Mesenchymal stem cell (in vitro differentiated cells and primary cell): ENCODE results near the gene IL18R1.
A peak's percentile ranks its signal among the peaks of the same experiment; 100 is the strongest.

Source experiments
- DNase-seq: peaks from one replicate; pipeline ENCODE4 v3.0.0-alpha.2; 2013
- H2AFZ ChIP-seq: one replicate; pipeline ENCODE4 v1.6.1; 2013; ENCODE audit warnings: low read depth, mild to moderate bottlenecking, control low read depth, inconsistent platforms, low read length, moderate library complexity
- H2AK5ac ChIP-seq: 2 replicates; pipeline ENCODE4 v1.6.1; 2013; ENCODE audit warnings: low read length, moderate library complexity, mild to moderate bottlenecking, inconsistent platforms; ENCODE audit not compliant: severe bottlenecking
- H2BK120ac ChIP-seq: one replicate; pipeline ENCODE4 v1.6.1; 2013; ENCODE audit warnings: low read depth, mild to moderate bottlenecking, inconsistent platforms, low read length, moderate library complexity
- H2BK12ac ChIP-seq, 2 experiments: one replicate each; pipeline ENCODE4 v1.6.1; 2013; ENCODE audit warnings: inconsistent platforms in 2 of 2, low read length in 2 of 2, mild to moderate bottlenecking in 2 of 2, moderate library complexity in 2 of 2, control low read depth in 1 of 2
- H2BK15ac ChIP-seq: one replicate; pipeline ENCODE4 v1.6.1; 2013; ENCODE audit warnings: mild to moderate bottlenecking, low read depth, inconsistent platforms; ENCODE audit not compliant: poor library complexity, severe bottlenecking
- H2BK5ac ChIP-seq: 2 replicates; pipeline ENCODE4 v1.6.1; 2013; ENCODE audit warnings: low read depth, mild to moderate bottlenecking, low read length, control low read depth, inconsistent platforms; ENCODE audit not compliant: poor library complexity, severe bottlenecking
- H3K14ac ChIP-seq, 2 experiments: one replicate each; pipeline ENCODE4 v1.6.1; 2013; ENCODE audit warnings: inconsistent platforms in 2 of 2, low read length in 2 of 2, control low read depth in 1 of 2, mild to moderate bottlenecking in 1 of 2, moderate library complexity in 1 of 2
- H3K18ac ChIP-seq, 2 experiments: one replicate each; pipeline ENCODE4 v1.6.1; 2013; ENCODE audit warnings: inconsistent platforms in 2 of 2, low read length in 2 of 2, control low read depth in 1 of 2, low read depth in 1 of 2, mild to moderate bottlenecking in 1 of 2
- H3K23ac ChIP-seq, 2 experiments: one replicate each; pipeline ENCODE4 v1.6.1; 2013; ENCODE audit warnings: inconsistent platforms in 2 of 2, low read length in 2 of 2, mild to moderate bottlenecking in 2 of 2, moderate library complexity in 2 of 2, control low read depth in 1 of 2
- H3K27ac ChIP-seq: 2 replicates; pipeline ENCODE4 v1.5.1; 2013; ENCODE audit warnings: mild to moderate bottlenecking, moderate library complexity, low read length, control low read depth, inconsistent platforms; ENCODE audit not compliant: poor library complexity, severe bottlenecking
- H3K27me3 ChIP-seq, 2 experiments: 2 replicates each; pipeline versions ENCODE4 v1.6.1 to v1.7.0; 2013; ENCODE audit warnings: low read length in 2 of 2, mild to moderate bottlenecking in 2 of 2, moderate library complexity in 2 of 2, control low read depth in 1 of 2, inconsistent platforms in 1 of 2; ENCODE audit not compliant: control insufficient read depth in 1 of 2, insufficient read depth in 1 of 2
- H3K36me3 ChIP-seq, 2 experiments: 2 replicates each; pipeline versions ENCODE4 v1.6.1 to v1.7.0; 2013; ENCODE audit warnings: low read length in 2 of 2, control low read depth in 1 of 2, inconsistent platforms in 1 of 2, low read depth in 1 of 2, mild to moderate bottlenecking in 1 of 2; ENCODE audit not compliant: insufficient read depth in 2 of 2, control insufficient read depth in 1 of 2
- H3K4ac ChIP-seq, 2 experiments: one replicate each; pipeline ENCODE4 v1.6.1; 2013; ENCODE audit warnings: inconsistent platforms in 2 of 2, low read length in 2 of 2, mild to moderate bottlenecking in 2 of 2, moderate library complexity in 2 of 2, control low read depth in 1 of 2, low read depth in 1 of 2
- H3K4me1 ChIP-seq: 2 replicates; pipeline ENCODE4 v1.6.1; 2013; ENCODE audit warnings: low read depth, low read length, control low read depth; ENCODE audit not compliant: control insufficient read depth, insufficient read depth
- H3K4me2 ChIP-seq: 2 replicates; pipeline ENCODE4 v1.6.1; 2013; ENCODE audit warnings: low read length, mild to moderate bottlenecking, inconsistent platforms; ENCODE audit not compliant: poor library complexity, severe bottlenecking
- H3K4me3 ChIP-seq, 2 experiments: 2 replicates each; pipeline versions ENCODE4 v1.5.1 to v1.7.0; 2013; ENCODE audit warnings: low read length in 2 of 2, mild to moderate bottlenecking in 2 of 2, control low read depth in 1 of 2, low read depth in 1 of 2; ENCODE audit not compliant: insufficient read depth in 1 of 2
- H3K79me1 ChIP-seq: replicated peaks from 2 replicates; pipeline ENCODE4 v1.6.1; 2013; ENCODE audit warnings: mild to moderate bottlenecking, control low read depth, low read length, inconsistent platforms; ENCODE audit not compliant: poor library complexity, severe bottlenecking
- H3K9ac ChIP-seq: 2 replicates; pipeline ENCODE4 v1.7.0; 2013; ENCODE audit warnings: mild to moderate bottlenecking, low read length, moderate library complexity
- H3K9me3 ChIP-seq: 2 replicates; pipeline ENCODE4 v1.7.0; 2013; ENCODE audit warnings: mild to moderate bottlenecking, low read length; ENCODE audit not compliant: control insufficient read depth
- H4K8ac ChIP-seq: one replicate; pipeline ENCODE4 v1.6.1; 2013; ENCODE audit warnings: inconsistent platforms, mild to moderate bottlenecking, low read length, moderate library complexity
- H4K91ac ChIP-seq: one replicate; pipeline ENCODE4 v1.6.1; 2013; ENCODE audit warnings: mild to moderate bottlenecking, low read length, inconsistent platforms
- whole genome bisulfite sequencing: methylation state at CpG from one replicate; pipeline ENCODE4 v1.1.7; 2013; ENCODE audit warnings: mixed read lengths; 5-methylcytosine and 5-hydroxymethylcytosine counted together

The IL18R1 gene

GRCh38 chr2:102418421-102418961, 62.9 kb downstream of the IL18R1 start:
- H2BK12ac ChIP-seq, result no peak overlapping the region
- no peak overlapping the region for H3K4me2 ChIP-seq
- no peak overlapping the region for H3K23ac ChIP-seq
- H2BK15ac ChIP-seq, result no peak overlapping the region
- H3K4me3 ChIP-seq, result no peak overlapping the region
- no peak overlapping the region for H3K18ac ChIP-seq
- H3K4ac ChIP-seq, result no peak overlapping the region
- H4K8ac ChIP-seq, result no peak overlapping the region
- no peak overlapping the region for H2AFZ ChIP-seq
- DNase-seq, result peak; percentile 24
- peaks cover 7 to 51% of the 10 kb centered on the region in 2 experiments for H3K27me3 ChIP-seq
- H3K27ac ChIP-seq, result no peak overlapping the region
- H3K9ac ChIP-seq, result no peak overlapping the region
- no peaks in the 10 kb centered on the region for H3K9me3 ChIP-seq
- no peak overlapping the region for H2BK120ac ChIP-seq
- H4K91ac ChIP-seq, result no peak overlapping the region
- no peak overlapping the region for H3K14ac ChIP-seq
- WGBS, result 60% methylated on average over 1 of the region's 2 CpGs
- no peak overlapping the region for H2AK5ac ChIP-seq
- no peak overlapping the region for H2BK5ac ChIP-seq
- no peaks in the 10 kb centered on the region for H3K79me1 ChIP-seq
- H3K4me1 ChIP-seq, result no peaks in the 10 kb centered on the region
- H3K36me3 ChIP-seq, result no peaks in the 10 kb centered on the region

GRCh38 chr2:102420290-102420689, 64.7 kb downstream of the IL18R1 start:
- 92% methylated on average over 3 of the region's 4 CpGs for WGBS
- peaks cover 7 to 58% of the 10 kb centered on the region in 2 experiments for H3K27me3 ChIP-seq
- H2BK120ac ChIP-seq, result no peak overlapping the region

GRCh38 chr2:102421890-102422759, 66.5 kb downstream of the IL18R1 start:
- H3K4me3 ChIP-seq, result no peak overlapping the region

More at GRCh38 chr2:102420290-102420689, 64.7 kb downstream of the IL18R1 start:
- H3K9ac ChIP-seq, result no peak overlapping the region
- H3K23ac ChIP-seq, result no peak overlapping the region
- H3K4me3 ChIP-seq, result no peak overlapping the region
- H2BK12ac ChIP-seq, result no peak overlapping the region
- H3K9me3 ChIP-seq, result no peaks in the 10 kb centered on the region
- no peak overlapping the region for H3K4me2 ChIP-seq
- H3K14ac ChIP-seq, result no peak overlapping the region
- no peaks in the 10 kb centered on the region for H3K4me1 ChIP-seq
- no peaks in the 10 kb centered on the region for H3K79me1 ChIP-seq
- H2BK5ac ChIP-seq, result no peak overlapping the region
- H2AK5ac ChIP-seq, result no peak overlapping the region
- DNase-seq, result no peak
- H4K91ac ChIP-seq, result no peak overlapping the region
- no peak overlapping the region for H4K8ac ChIP-seq
- H3K27ac ChIP-seq, result no peak overlapping the region
- no peaks in the 10 kb centered on the region for H3K36me3 ChIP-seq
- H3K18ac ChIP-seq, result no peak overlapping the region
- no peak overlapping the region for H2BK15ac ChIP-seq
- H3K4ac ChIP-seq, result no peak overlapping the region
- H2AFZ ChIP-seq, result no peak overlapping the region

GRCh38 chr2:102422910-102423309, 67.3 kb downstream of the IL18R1 start, which contains the start of gene IL18RAP:
Gene IL18RAP, plus strand, starts transcription at chr2:102423160. Its CDS starts 118 bp downstream, at chr2:102423278.
- H3K27ac ChIP-seq, result no peak within 1 kb of the TSS
- H4K91ac ChIP-seq, result no peak within 1 kb of the TSS
- no peak within 1 kb of the TSS for H2BK120ac ChIP-seq
- no peak within 1 kb of the TSS for H2BK5ac ChIP-seq
- no peak within 1 kb of the TSS for H2AFZ ChIP-seq
- H3K23ac ChIP-seq, result no peak within 1 kb of the TSS
- H3K18ac ChIP-seq, result no peak within 1 kb of the TSS
- no peaks in the 10 kb centered on the region for H3K9me3 ChIP-seq
- WGBS, result 93% methylated on average over 3 of the region's 3 CpGs
- H2BK12ac ChIP-seq, result no peak within 1 kb of the TSS
- peaks cover 11 to 75% of the 10 kb centered on the region in 2 experiments for H3K27me3 ChIP-seq
- H3K4me3 ChIP-seq, result no peak within 1 kb of the TSS
- DNase-seq, result no peak
- no peak within 1 kb of the TSS for H3K4ac ChIP-seq
- H2BK15ac ChIP-seq, result no peak within 1 kb of the TSS
- H3K4me2 ChIP-seq, result no peak within 1 kb of the TSS
- no peak within 1 kb of the TSS for H3K9ac ChIP-seq
- H4K8ac ChIP-seq, result no peak within 1 kb of the TSS
- no peak within 1 kb of the TSS for H2AK5ac ChIP-seq
- H3K4me1 ChIP-seq, result no peaks in the 10 kb centered on the region
- no peaks in the 10 kb centered on the region for H3K79me1 ChIP-seq
- H3K14ac ChIP-seq, result no peak within 1 kb of the TSS
- no peaks in the 10 kb centered on the region for H3K36me3 ChIP-seq

More at GRCh38 chr2:102421890-102422759, 66.5 kb downstream of the IL18R1 start:
- H2BK15ac ChIP-seq, result no peak overlapping the region
- WGBS, result 88% methylated on average over 5 of the region's 5 CpGs
- DNase-seq, result no peak
- no peaks in the 10 kb centered on the region for H3K79me1 ChIP-seq
- no peak overlapping the region for H2BK5ac ChIP-seq
- H2BK12ac ChIP-seq, result no peak overlapping the region
- H2AK5ac ChIP-seq, result no peak overlapping the region
- H2AFZ ChIP-seq, result no peak overlapping the region
- H3K4ac ChIP-seq, result no peak overlapping the region
- no peak overlapping the region for H3K23ac ChIP-seq
- no peaks in the 10 kb centered on the region for H3K9me3 ChIP-seq
- peaks cover 11 to 70% of the 10 kb centered on the region in 2 experiments for H3K27me3 ChIP-seq
- no peak overlapping the region for H3K14ac ChIP-seq
- no peak overlapping the region for H4K91ac ChIP-seq
- H3K18ac ChIP-seq, result no peak overlapping the region
- H4K8ac ChIP-seq, result no peak overlapping the region
- H3K27ac ChIP-seq, result no peak overlapping the region
- H2BK120ac ChIP-seq, result no peak overlapping the region
- H3K4me1 ChIP-seq, result no peaks in the 10 kb centered on the region
- no peak overlapping the region for H3K4me2 ChIP-seq
- H3K36me3 ChIP-seq, result no peaks in the 10 kb centered on the region
- no peak overlapping the region for H3K9ac ChIP-seq
